Measurements from ENCODE around the gene TERT.

GRCh38 chr5:1208221-1208742 lies 86.6 kb downstream of the TERT start:
- TF ChIP-seq ZFP41 (CRISPR knock-in tag; IDR thresholded peaks at IDR 0.05; ENCODE audit: borderline replicate concordance) (no peak), ZNF501 (CRISPR knock-in tag; IDR thresholded peaks at IDR 0.05) (no peak), ARNT (IDR thresholded peaks at IDR 0.05) (no peak), ZNF382 (CRISPR knock-in tag; IDR thresholded peaks at IDR 0.05; ENCODE audit: borderline replicate concordance) (no peak), SMARCC2 (IDR thresholded peaks at IDR 0.05) (no peak), ZNF275 (CRISPR knock-in tag; IDR thresholded peaks at IDR 0.05; ENCODE audit: borderline replicate concordance) (no peak), PBX3 (CRISPR knock-in tag; IDR thresholded peaks at IDR 0.05; ENCODE audit: borderline replicate concordance) (no peak)

Measured in HepG2 (cell line).